Measurements from ENCODE around the gene SPECC1. TPM values are rescaled to one million over a fixed set of nuclear protein-coding genes. Genes with fewer than 3 reads are reported as not detected.

SPECC1 gene
- total and polyA plus RNA-seq, 2 of the 4 experiments (the other 2 are of a cell fraction), result 16.9 to 26.2 TPM

DNA sequence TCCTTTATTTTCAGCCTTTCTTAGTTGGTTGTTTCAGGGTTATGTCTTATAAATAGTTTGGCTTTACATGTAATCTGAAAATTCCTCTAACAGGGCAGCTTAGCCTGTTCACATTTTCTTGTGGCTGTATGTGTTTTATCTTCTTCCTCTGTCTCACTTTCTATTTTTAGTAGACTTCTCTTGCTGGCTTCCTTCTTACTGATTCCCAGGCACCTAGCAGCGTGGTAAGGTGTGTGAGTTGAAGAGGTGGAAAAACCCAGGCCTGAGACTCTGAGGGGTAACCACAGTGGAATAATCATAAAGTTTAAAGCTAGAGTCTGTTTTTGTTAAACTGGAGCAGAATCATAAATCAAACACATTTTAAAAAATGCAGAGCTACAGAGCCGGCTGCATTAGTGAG, 267.3 kb downstream of the SPECC1 start:
- Histone ChIP-seq H3K4me2 (ENCODE audit: low read depth, low read length) (no peak overlapping the region), H4K5ac (ENCODE audit: low read depth, low read length) (no peak overlapping the region), H4K20me1 (ENCODE audit: insufficient read depth, low read length) (no peaks in the 10 kb centered on the region), H3K27ac (ENCODE audit: insufficient read depth, low read length) (no peak overlapping the region), H3K36me3 (ENCODE audit: control insufficient read depth, insufficient read depth, low read length) (peaks cover 3% of the 10 kb centered on the region), H4K8ac (ENCODE audit: low read depth in 2 of 2, low read length in 2 of 2) (no peak overlapping the region), H2AK5ac (ENCODE audit: low read depth, low read length) (no peak overlapping the region), H3K23ac (ENCODE audit: low read depth, low read length) (no peak overlapping the region), H3K18ac (ENCODE audit: low read depth, low read length) (no peak overlapping the region), H3K9me3 (ENCODE audit: control insufficient read depth, insufficient read depth, low read length) (no peaks in the 10 kb centered on the region), H3K79me1 (ENCODE audit: low read depth in 1 of 2, low read length in 2 of 2) (peaks cover 21 to 39% of the 10 kb centered on the region in 2 experiments), H3K4ac (ENCODE audit: low read depth, low read length) (no peak overlapping the region), H2BK15ac (ENCODE audit: low read depth, low read length) (no peak overlapping the region), H3K56ac (ENCODE audit: extremely low read depth, insufficient read depth, low read length) (no peak overlapping the region), H4K91ac (ENCODE audit: insufficient read depth, low read depth, low read length) (no peak overlapping the region), H3K4me1 (ENCODE audit: control insufficient read depth, insufficient read depth, low read length) (peaks cover 13% of the 10 kb centered on the region), H3K4me3 (ENCODE audit: insufficient read depth, low read depth, low read length) (no peak overlapping the region), H2BK20ac (ENCODE audit: low read depth, low read length) (no peak overlapping the region), H2BK5ac (ENCODE audit: low read depth, low read length, poor library complexity, severe bottlenecking) (no peak overlapping the region), H3K9ac (ENCODE audit: low read depth, low read length) (no peak overlapping the region), H3K27me3 (ENCODE audit: control insufficient read depth, insufficient read depth, low read length) (no peaks in the 10 kb centered on the region), H3K9me1 (ENCODE audit: insufficient read depth, low read length) (peaks cover 22% of the 10 kb centered on the region), H2AFZ (replicated peaks; ENCODE audit: low read length, poor library complexity) (no peak overlapping the region), H2BK120ac (ENCODE audit: low read depth, low read length) (no peak overlapping the region), H2AK9ac (replicated peaks; ENCODE audit: low read depth, low read length, poor library complexity) (no peak overlapping the region), H3K14ac (replicated peaks; ENCODE audit: low read depth, low read length) (no peak overlapping the region)
- in situ Hi-C loops (cut with MboI; ENCODE audit: low sequenced_read_pairs), result no loop called here
- ChIA-PET POLR2A (ENCODE audit: unreplicated experiment) (no interaction called here), CTCF (interaction anchor here (0.6 kb wide), 1 partner anchor 107 kb away, joined by 3 read pairs; no protein-coding TSS in a partner anchor)
- intact Hi-C loops (cut with micrococcal nuclease), result no loop called here
- no peak for TF ChIP-seq NFE2L2 (IDR thresholded peaks at IDR 0.05; ENCODE audit: low read depth, low read length)
- TF ChIP-seq, protein P1, sequence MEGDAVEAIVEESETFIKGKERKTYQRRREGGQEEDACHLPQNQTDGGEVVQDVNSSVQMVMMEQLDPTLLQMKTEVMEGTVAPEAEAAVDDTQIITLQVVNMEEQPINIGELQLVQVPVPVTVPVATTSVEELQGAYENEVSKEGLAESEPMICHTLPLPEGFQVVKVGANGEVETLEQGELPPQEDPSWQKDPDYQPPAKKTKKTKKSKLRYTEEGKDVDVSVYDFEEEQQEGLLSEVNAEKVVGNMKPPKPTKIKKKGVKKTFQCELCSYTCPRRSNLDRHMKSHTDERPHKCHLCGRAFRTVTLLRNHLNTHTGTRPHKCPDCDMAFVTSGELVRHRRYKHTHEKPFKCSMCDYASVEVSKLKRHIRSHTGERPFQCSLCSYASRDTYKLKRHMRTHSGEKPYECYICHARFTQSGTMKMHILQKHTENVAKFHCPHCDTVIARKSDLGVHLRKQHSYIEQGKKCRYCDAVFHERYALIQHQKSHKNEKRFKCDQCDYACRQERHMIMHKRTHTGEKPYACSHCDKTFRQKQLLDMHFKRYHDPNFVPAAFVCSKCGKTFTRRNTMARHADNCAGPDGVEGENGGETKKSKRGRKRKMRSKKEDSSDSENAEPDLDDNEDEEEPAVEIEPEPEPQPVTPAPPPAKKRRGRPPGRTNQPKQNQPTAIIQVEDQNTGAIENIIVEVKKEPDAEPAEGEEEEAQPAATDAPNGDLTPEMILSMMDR (conservative IDR thresholded peaks at IDR 0.05; ENCODE audit: low read depth, low read length), result no peak
- TF ChIP-seq POLR2A (IDR thresholded peaks at IDR 0.05; ENCODE audit: low read depth, low read length), result no peak
- no peak for TF ChIP-seq CHD1 (IDR thresholded peaks at IDR 0.05; ENCODE audit: low read depth, low read length)
- no peak for TF ChIP-seq FOS (IDR thresholded peaks at IDR 0.05; ENCODE audit: low read depth, low read length)
- TF ChIP-seq MAZ (IDR thresholded peaks at IDR 0.05; ENCODE audit: borderline replicate concordance, low read depth, low read length), result no peak
- TF ChIP-seq RCOR1 (IDR thresholded peaks at IDR 0.05; ENCODE audit: insufficient replicate concordance, low read length), result no peak
- TF ChIP-seq RFX5 (IDR thresholded peaks at IDR 0.05; ENCODE audit: low read depth, low read length), result no peak
- TF ChIP-seq, protein P2, sequence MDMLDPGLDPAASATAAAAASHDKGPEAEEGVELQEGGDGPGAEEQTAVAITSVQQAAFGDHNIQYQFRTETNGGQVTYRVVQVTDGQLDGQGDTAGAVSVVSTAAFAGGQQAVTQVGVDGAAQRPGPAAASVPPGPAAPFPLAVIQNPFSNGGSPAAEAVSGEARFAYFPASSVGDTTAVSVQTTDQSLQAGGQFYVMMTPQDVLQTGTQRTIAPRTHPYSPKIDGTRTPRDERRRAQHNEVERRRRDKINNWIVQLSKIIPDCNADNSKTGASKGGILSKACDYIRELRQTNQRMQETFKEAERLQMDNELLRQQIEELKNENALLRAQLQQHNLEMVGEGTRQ (IDR thresholded peaks at IDR 0.05; ENCODE audit: low read depth, low read length), result no peak
- TF ChIP-seq SMC3 (IDR thresholded peaks at IDR 0.05; ENCODE audit: low read depth, low read length), result no peak
- TF ChIP-seq, protein P3, sequence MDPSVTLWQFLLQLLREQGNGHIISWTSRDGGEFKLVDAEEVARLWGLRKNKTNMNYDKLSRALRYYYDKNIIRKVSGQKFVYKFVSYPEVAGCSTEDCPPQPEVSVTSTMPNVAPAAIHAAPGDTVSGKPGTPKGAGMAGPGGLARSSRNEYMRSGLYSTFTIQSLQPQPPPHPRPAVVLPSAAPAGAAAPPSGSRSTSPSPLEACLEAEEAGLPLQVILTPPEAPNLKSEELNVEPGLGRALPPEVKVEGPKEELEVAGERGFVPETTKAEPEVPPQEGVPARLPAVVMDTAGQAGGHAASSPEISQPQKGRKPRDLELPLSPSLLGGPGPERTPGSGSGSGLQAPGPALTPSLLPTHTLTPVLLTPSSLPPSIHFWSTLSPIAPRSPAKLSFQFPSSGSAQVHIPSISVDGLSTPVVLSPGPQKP (IDR thresholded peaks at IDR 0.05; ENCODE audit: borderline replicate concordance, low read depth, low read length), result no peak
- TF ChIP-seq BHLHE40 (IDR thresholded peaks at IDR 0.05; ENCODE audit: low read depth, low read length), result no peak
- TF ChIP-seq MXI1 (IDR thresholded peaks at IDR 0.05; ENCODE audit: borderline replicate concordance, low read depth, low read length), result no peak
- no peak for TF ChIP-seq CEBPB (IDR thresholded peaks at IDR 0.05; ENCODE audit: low read depth, low read length)
- TF ChIP-seq MAFK (IDR thresholded peaks at IDR 0.05; ENCODE audit: low read depth, low read length), result no peak
- no CpG with 5 or more reads among the region's 2 CpGs for WGBS, 2 experiments (ENCODE audit: extremely low coverage in 2 of 2, insufficient read length in 1 of 2)
- dilution Hi-C loops (cut with HindIII; ENCODE audit: low sequenced_read_pairs, unreplicated experiment), result no loop called here
- DNase-seq (peak; percentile 8), ATAC-seq (ENCODE audit: low read depth) (no peak)
- BruUV-seq (replicated peaks), result no TSS peak

Data from IMR-90 (cell line).